ENCODE measurements around the gene ABCG1.

ABCG1 gene

GRCh38 chr21:42214081-42214750 lies 4.7 kb upstream of the ABCG1 start:
- no peak for DNase-seq (ENCODE audit: low spot score)

- DNase-seq (ENCODE audit: low spot score) = no peak
Measured at GRCh38 chr21:42214921-42215320, 4.0 kb upstream of the ABCG1 start.

- no peak for DNase-seq (ENCODE audit: low spot score)
Measured at GRCh38 chr21:42215942-42216725, 2.8 kb upstream of the ABCG1 start.

DNA sequence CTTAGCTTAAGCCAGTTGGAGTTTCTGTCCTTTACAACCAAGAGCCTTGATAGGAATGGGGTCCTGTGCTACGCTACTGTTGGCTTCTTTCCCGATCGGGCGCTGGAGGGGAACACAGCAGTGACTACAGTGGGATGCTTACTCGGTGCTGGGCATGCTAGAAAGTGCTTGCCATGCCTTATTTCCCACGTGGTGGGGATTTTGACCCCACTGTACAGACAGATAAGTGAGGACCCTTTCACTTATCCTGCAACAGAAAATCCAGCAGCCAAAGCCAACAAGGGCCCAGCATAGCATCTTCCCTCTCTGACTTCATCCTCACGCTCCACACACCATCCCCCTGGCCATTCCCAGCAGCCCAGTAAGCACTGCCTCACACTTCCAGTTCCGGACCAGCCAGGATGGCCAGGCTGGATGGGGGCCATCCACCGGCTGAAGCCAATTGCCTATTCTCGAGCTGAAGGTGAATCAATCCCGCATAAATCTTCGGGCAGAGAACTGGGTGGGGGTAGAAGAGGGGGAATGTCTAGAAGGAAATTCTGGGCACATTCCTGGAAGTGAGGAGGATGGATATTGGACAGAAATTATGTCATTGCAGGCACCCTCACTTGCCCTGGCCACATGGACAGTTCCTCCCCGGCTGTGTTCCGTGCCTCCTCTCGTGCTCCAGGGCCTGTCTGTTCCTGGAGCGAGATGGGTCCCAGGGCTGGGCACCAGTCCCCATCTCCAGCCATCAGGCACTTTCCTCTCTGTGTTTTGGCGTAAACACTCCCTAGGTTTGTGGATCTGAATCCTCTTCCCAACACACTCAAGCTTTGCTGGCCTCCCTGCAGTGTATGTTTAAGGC lies 2.0 kb upstream of the ABCG1 start:
- DNase-seq (ENCODE audit: low spot score) = no peak

DNA sequence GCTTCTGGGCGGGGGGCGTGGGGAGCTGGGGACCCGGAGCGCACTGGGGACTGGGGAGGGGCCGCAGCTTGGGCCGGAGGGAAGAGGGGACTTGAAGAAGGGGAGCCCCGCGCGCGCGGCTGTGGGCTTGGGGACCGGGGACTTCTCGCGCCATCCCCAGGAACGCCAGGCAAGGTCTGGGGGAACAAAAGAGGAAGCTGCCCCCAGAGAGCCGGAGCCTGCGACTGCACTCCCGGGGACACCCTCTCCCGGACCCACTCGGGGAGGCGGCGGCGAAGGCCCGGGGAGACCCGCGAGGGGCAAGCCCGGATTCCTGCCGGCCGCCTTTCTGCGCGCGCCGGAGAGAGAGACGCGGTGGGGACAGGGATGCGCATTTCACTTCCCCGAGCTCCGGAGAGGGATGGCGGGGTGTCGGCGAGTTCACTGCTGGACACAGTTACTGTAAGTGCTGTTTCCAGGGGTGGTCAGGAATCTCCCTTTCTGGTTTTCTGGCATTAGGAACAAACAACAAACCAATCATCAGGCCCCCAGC lies 732 bp downstream of the ABCG1 start:
- DNase-seq (ENCODE audit: low spot score) = peak; percentile 36

DNA sequence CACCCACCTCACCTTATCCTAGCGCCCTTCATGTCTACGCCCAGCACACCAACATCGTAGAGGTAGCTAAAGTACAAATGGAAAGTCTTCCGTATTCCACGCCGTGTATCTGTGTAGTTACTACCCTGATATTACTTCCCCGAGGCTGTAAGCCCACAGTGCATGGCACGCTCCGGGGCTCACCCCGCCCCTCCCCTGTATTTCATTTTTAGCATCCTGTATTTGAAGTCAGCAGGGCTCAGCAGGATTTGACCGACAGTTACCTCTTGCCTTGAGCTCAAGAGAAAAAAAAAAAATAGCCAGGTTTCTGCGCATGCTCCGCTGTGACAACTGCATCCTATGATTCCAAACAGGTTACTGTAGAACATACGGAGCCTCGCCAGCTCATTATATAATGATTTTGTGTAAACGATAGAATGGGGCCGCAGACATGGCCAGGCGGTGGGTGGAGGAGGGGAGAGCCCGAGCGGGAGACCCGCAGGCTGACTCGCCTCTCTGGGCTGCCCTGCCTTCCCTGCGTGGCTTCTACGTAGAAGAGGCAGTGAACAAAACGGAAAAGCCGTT lies 1.3 kb downstream of the ABCG1 start:
- DNase-seq (ENCODE audit: low spot score) = peak; percentile 41

DNA sequence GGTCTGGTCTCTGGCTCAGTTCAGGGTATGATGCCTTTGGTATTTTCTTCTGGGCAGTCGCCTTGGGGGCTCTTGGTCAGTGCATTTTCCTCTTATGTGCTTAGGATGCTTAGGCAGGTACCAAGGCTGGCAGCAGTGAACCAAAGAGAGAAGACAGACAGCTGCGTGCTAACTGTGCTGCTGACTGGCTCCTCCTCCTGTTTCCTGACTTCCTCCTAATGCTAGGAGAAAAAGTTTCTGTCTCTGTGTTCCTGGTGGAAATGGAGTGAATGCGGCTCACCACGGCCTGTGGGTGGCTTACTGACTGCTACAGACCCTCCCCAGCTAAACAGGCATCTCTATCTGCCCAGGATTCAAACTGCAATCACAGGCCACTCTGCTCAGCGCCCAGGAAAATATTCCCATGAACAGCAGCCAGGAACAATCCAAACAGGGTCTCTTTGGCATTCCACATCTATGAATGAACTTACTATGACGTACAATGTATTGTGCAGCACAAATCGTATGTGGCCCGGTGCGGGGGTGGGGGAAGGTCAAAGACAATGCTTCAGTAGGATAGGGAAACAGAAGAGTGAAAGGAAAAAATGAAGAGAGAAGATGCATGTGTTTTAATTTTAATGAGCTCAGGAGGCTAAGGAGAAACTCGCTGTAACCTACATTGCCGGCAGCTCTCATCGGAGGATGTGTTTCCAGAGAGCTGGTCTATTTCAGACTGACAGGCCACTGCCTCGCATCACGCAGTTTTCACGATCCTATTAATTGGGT lies 2.8 kb downstream of the ABCG1 start:
- no peak for DNase-seq (ENCODE audit: low spot score)

GRCh38 chr21:42222386-42222785 lies 3.4 kb downstream of the ABCG1 start:
- no peak for DNase-seq (ENCODE audit: low spot score)

DNA sequence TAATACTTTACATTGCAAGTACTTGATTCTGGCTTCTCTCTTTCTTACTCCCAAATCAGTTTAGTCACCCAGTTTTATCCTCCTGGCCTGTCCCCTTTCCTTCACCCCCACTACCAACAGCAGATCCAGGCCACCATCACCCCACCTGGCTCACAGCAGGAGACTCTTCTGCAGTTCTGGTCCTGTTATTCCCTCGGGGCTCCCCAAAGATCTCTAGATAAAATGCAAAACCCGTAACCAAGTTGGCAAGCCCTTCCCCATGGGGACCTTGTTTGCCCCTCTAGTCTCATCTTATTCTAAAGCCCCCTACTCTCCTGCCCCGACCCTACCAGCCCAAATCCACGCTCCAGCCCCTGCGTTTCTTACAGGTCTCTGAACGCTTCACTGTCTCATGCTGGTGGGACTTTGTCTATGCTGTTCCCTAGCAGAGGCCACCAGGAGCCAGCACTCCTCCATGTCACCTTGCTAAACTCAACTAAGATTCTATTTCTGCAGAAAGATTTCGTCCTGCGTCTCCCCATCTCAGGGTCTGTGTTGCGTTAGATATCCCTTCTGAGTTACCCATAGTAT lies 4.0 kb downstream of the ABCG1 start:
- DNase-seq (ENCODE audit: low spot score) = no peak

DNA sequence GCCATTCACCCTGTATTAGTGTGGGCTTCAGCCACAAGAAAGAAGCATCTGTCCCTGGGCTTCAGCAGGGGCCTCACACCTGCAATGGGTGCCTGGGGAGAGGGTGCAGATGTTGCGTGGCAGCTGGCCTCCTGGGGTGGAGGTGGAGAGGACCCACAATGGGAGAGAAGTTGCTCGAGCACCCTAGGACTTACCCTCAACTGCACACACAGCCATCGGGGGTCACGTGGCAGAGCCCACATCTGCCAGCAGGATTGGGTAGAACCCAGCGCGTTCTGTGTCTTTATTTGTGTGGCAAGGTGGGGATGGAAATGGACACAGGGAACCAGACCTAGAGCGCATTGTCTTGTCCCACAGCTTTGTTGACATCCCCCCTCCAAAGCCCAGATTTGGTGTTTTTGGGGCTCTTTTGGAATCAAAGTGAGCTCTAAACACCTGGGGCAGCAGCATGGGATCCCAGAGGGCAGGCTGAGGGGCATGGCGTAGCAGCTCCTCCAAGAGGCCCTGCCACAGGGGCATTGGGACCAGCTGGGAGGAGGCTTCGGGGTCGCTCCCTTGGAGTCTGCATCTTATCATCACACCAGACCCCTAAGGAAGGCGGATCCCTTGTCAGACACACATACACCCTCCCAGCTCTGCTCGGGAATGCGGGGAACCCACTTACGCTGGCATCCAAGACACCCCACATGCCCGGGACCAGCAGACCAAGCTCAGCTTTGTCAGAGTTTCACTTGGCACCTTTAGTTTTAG lies 5.1 kb downstream of the ABCG1 start:
- no peak for DNase-seq (ENCODE audit: low spot score)

DNA sequence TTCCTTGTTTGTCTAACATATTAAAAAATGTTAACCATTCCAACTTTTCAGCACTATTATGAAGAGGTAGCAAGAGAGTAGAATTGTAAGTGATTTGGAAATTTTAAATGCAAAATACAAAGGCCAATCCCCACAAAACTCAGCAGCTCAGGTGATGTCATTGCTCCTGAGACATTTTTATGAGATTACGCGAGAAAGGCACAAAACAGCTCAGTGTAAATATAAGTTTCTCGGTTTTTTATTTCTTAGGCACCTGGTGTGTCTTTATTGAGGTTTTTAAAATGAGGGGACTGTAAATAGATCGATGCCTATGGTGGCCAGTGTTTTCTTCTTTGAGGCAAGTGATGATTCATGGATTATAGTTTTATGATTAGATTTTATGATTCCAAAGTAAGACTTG lies 6.1 kb downstream of the ABCG1 start:
- DNase-seq (ENCODE audit: low spot score) = no peak

GRCh38 chr21:42225571-42226155 lies 6.7 kb downstream of the ABCG1 start:
- DNase-seq (ENCODE audit: low spot score) = no peak

DNA sequence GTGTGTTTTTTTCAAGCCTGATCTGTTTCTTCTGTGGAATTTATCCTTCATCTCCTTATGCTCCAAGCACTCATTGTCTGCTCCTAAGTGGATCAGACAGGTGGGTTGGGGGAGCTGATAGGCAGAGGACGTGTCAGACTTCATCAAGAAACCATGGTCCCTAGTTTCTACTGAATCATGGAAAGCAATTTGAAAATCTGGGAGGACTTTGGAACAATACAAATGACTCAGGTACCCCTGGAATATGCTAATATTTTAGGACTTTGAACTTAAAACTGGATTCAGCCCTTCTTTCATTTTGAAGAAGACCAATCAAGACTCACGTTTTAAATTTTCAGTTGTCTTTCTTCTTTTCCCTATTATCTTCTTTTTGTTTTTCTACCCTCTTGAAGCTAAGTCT lies 7.7 kb downstream of the ABCG1 start:
- DNase-seq (ENCODE audit: low spot score) = no peak

DNA sequence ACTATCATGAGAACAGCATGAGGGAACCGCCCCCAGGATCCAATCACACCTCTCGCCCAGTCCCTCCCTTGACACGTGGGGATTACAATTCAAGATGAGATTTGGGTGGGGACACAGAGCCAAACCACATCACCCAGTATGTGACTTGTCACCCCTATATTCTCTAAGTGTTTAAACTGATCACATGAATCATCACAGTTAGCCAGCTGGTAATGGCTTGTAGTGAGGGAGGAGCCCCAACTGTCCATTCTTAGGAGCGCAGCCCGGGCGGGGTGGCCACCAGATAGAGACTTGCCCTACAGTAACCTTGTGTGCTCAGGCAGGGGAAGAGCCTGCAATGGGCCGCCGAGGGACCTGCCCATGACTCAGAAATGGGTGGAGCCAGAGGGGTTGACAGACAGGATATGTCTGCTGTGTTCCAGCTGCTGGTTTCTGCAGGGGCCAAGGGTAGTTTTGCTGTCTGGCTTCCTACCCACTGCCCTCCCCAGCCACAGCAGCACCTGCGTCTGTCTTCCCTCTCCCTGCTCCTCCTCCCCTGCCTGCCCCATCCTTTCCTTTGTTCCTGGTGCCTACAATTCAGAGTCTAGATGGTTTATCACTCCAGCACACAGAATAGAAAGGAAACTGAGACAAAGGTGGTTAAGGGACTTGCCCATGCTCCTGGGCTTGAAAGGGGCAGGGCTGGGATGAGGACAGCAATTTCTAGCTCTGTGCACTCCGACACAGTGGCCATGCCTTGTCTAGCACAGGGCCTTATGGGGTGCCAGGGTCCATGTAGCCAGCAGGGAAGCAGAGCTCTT lies 9.2 kb downstream of the ABCG1 start:
- DNase-seq (ENCODE audit: low spot score) = peak; percentile 59

GRCh38 chr21:42228709-42229220 lies 9.8 kb downstream of the ABCG1 start:
- DNase-seq (ENCODE audit: low spot score) = no peak

- no peak for DNase-seq (ENCODE audit: low spot score)
Measured at GRCh38 chr21:42229676-42230075, 10.7 kb downstream of the ABCG1 start.

DNA sequence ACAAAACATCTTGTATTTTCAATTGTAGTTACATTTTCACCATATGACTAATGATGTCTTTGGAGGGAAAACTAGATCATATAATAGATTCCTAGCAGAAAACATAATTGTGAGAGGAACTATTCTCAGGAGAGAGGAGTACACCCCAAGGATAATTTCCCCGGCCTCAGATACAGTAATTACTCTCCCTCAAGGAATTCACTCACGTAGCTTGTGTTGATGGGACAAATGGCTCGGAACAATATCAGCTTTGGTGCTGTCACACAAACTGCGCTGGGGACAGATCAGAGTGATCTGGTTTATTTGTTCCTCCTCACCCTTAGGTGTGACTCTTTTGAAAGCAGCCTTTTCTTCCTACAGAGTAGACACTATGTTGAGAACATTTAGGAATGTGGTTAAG lies 11.2 kb downstream of the ABCG1 start:
- DNase-seq (ENCODE audit: low spot score) = no peak

DNA sequence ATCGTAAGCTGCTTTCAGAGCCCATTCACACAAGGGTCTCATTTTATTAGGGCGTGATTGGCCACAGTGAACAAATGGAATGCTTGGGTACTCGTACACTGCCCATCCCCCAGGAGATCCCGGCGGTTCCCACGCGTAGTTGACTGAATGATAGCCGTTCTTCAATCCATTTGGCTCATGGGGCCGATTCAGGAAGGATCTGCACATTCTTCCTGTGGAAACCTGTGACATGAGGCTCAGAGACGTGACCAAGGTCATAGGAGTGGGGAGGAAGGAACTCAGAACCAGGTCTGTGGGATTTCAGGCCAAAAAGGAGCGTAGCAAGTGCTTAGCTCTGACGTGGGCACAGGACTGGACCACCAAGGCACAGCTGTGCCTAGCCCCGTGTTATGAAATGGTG lies 11.7 kb downstream of the ABCG1 start:
- DNase-seq (ENCODE audit: low spot score) = no peak

DNA sequence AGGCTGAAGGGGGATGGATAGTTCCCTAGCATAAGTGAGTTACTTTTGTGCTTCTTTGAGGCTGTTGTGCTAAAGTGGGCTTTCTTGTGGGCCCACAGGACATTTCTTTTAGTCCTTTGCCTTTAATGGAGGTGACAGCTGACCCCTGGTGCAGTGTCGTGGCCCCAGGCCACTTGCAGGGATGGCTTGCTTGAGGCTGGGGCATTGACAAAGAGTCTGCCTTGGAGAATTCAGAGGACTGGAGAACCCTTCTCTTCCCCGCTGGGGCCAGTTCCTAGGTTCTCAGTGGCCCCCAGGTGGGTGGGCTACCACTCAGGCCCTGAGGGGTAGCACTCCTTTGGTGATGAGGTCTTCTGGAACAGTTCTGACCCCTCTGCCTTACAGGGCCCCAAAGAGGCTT lies 12.8 kb downstream of the ABCG1 start:
- no peak for DNase-seq (ENCODE audit: low spot score)

Measured in GM03348 (cell line).